NCI-H2029 treated with DMSO at 0.1 percent for 48 hours (cell line): ENCODE measurements around the gene SAT2.
"Not testable (repeated sequence)": the region's sequence is repeated elsewhere in the genome, so short reads cannot be mapped to it uniquely, and the experiment has no call there.

Experiments
- DNase-seq: peaks from one replicate; lab custom pipeline; 2025; lab: John Stamatoyannopoulos, UW

SAT2 gene

DNA sequence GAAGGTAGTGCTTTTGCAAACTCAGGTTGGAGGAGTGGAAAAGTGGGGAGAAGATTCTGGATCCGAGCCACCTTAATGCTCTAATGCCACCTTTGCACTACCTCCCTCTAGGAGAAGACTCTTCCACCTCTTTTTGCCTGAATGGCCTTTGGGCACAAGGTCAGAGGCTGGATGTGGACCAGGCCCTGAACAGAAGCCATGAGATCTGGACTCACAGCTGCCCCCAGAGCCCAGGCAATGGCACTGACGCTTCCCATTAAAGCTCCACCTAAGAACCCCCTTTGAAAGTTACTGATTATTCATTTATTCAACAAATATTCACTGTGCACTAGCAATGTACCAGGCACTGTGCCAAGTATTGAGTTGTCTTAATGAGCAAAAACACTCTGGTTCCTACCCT is 5.5 kb upstream of the SAT2 start:
- no peak for DNase-seq

DNA sequence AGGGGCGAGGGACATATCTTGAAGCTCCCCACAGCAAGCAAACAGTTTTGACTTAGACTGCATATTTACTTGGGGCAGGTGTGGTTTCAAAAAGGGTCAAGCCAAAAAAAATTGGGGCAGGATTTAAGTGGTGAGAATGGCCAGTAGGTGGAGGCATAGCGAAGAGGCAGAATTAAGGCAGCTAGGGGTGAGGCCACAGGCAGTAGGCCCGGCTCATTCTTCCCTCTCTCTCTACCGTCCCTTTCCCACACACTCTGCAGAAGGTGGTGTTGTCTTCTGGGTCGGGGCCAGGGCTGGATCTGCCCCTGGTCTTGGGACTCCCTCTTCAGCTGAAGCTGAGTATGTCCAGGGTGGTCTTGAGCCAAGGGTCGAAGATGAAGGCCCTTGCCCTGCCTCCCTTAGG is 4.9 kb upstream of the SAT2 start:
- DNase-seq, result no peak

DNA sequence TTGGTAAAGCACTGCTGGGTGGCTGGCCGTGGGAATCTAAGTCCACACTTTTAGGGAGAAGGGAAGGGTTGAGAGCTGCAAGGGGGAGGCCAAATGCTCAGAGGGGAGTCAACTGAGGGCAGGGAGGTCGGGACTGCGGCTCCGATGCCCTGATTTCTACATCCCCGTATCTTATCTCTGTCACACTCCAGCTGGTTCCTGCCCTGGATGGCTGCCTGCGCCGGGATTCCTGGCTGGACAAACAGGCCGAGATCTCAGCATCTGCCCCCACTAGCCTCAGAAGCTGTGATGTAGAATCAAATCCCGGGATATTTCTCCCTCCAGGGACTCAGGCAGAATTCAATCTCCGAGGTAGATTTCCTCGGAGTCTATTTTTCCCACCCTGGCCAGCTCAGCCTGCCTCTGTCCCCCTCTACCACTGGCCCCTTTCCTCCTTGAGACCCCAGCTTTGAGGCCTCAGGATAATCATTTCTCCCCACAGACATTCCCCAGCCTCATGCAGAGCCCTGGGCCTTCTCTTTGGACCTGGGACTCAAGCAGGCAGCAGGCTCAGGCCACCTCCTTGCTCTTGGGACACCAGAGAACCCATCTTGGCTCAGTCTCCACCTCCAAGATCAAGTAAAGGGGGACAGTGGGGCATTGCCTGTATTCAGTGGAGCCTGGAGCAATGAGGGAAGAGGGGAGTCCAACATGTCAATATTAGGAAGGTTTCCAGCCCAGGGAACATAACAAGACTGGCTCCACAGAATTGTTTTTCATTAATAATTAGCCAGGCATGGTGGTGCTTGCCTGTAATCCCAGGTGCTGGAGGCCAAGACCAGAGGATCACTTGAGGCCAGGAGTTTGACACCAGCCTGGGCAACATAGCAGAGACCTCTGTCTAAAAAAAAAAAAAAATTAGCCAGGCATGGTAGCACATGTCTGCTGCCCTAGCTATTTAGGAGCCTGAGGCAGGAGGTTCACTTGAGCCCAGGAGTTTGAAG is 4.1 kb upstream of the SAT2 start:
- DNase-seq, result no peak

DNA sequence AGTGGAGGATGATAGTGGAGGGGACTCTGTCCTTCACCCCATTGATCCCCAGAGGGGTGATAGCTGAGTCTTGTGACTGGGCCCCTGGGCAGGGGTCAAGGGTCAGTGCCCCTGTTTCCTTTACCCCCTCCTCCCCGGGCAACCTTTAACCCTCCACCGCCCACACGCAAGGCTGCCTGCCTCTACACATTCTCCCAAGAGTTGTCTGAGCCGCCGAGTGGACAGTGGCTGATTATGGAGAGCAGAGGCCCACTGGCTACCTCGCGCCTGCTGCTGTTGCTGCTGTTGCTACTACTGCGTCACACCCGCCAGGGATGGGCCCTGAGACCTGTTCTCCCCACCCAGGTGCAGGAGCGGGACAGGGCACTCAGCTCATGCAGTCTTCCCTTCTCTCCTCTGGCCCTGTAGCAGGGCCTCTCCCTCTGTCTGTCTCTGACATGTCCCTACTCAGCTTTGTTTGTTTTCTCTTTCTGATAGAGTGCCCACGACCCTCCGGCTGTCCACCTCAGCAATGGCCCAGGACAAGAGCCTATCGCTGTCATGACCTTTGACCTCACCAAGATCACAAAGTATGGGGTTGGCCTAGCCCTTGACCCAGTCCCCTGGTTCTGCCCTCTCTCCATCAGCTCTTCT is 2.4 kb upstream of the SAT2 start, which contains the start of gene SHBG:
Gene SHBG (plus strand): TSS at position 197 of the 633 bp plus-strand sequence. CDS start 38 bp downstream, at position 235.
- no peak for DNase-seq

DNA sequence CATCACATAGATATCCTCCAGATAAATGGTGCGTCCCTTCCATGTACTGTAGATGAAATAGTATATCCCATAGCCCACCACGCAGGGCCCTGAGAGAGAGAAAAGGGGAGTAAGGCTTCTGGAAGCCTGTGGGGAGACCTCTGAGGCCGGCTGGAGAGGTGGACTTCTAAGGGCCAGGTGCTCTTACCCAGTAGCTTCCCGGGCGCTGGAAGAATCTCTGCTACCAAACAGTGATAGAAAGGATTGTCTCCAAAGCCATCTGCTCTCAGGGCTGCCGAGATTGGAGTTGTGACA is 718 bp downstream of the SAT2 start:
- no peak for DNase-seq

DNA sequence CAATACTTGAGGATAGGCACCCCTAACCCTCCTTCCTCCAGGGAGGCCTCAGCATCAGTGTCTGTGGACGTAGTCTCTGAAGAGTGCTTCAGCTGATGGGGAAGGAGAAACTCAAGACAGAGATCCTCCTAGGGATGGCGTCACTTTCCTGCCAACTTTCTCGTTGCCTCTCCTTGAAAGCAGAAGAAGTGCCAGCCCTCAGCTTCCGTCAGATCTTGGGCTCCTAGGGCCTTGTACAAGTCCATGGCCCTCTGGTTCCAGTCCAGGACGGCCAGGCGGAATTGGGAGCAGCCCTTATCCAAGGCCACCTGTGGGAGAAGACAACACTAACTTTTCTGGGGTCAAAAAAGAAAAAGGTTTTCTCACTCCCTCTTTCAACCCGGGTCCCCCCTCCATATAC is 1.3 kb downstream of the SAT2 start:
- no peak for DNase-seq

DNA sequence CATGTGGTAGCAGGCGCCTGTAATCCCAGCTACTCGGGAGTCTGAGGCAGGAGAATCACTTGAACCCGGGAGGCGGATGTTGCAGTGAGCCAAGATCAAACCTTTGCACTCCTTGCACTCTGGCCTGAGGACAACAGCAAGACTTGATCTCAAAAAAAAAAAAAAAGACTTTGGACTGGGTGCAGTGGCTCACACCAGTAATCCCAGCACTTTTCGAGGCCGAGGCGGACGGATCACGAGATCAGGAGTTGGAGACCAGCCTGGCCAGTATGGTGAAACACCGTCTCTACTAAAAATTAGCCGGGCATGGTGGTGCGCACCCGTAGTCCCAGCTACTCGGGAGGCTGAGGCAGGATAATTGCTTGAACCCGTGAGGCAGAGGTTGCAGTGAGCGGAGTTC is 1.9 kb downstream of the SAT2 start:
- not testable (repeated sequence) for DNase-seq

DNA sequence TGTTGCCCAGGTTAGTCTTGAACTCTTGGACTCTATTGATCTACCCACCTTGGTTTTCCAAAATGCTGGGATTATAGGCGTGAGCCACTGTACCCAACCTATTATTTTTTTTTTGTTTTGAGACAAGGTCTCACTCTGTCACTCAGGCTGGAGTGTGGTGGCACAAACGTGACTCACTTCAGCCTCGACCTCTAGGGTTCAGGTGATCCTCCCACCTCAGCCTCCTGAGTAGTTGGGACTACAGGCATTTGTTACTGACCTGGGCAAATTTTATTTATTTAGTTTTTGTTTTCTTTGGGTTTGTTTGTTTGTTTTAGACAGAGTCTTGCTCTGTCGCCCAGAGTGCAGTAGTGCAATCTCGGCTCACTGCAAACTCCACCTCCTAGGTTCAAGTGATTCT is 4.0 kb downstream of the SAT2 start:
- no peak for DNase-seq

DNA sequence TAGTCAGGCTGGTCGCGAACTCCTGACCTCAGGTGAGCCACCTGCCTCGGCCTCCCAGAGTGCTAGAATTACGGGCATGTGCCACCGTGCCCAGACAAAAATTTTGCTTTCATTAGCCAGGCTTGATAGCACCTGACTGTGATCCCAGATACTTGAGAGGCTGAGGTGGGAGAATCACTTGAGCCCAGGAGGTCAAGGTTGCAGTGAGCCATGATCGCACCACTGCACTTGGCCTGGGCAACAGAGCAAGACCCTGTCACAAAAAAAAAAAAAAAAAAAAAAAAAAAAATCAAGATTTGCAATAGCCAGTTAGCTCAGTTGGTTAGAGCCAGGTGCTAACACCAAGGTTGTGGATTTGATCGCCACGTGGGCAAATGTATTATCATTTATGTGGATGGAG is 6.8 kb downstream of the SAT2 start:
- no peak for DNase-seq

DNA sequence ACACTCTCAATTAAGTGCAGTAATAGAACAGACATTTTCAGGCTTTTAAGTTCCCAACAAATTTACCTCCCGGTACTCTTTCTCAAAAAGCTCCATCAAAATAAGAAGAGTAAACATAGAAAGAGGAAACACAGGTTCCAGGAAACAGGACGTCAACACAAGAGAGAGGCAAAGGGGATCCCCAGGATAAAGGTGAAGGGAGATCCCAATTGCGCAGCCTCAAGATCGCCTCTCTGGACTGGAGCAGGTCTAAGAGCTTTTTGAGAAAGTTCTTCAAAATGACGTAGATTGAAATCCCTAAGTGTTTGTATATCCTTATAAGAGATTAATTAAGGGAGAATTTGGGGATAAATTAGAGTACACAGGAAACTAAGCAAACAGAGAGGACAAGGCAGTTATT is 9.0 kb downstream of the SAT2 start:
- DNase-seq, result no peak

DNA sequence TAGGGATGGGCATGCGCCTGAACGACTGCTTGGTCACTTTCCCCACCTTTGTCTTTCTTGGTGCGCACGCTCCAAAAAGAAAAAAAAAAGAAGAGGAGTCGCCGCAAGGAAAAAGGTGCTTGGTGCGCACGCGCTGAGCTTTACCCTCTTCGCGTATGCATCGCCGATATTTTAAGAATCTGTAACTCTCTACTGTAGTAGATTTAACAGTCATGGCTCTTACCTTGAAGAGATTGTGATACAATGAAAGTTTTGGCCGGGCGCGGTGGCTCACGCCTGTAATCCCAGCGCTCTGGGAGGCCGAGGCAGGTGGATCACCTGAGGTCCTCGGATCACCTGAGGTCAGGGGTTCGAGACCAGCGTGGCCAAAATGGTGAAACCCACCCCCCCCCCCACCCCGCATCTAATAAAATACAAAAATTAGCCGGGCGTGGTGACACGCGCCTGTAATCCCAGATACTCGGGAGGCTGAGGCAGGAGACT is 12.3 kb downstream of the SAT2 start:
- no peak for DNase-seq

DNA sequence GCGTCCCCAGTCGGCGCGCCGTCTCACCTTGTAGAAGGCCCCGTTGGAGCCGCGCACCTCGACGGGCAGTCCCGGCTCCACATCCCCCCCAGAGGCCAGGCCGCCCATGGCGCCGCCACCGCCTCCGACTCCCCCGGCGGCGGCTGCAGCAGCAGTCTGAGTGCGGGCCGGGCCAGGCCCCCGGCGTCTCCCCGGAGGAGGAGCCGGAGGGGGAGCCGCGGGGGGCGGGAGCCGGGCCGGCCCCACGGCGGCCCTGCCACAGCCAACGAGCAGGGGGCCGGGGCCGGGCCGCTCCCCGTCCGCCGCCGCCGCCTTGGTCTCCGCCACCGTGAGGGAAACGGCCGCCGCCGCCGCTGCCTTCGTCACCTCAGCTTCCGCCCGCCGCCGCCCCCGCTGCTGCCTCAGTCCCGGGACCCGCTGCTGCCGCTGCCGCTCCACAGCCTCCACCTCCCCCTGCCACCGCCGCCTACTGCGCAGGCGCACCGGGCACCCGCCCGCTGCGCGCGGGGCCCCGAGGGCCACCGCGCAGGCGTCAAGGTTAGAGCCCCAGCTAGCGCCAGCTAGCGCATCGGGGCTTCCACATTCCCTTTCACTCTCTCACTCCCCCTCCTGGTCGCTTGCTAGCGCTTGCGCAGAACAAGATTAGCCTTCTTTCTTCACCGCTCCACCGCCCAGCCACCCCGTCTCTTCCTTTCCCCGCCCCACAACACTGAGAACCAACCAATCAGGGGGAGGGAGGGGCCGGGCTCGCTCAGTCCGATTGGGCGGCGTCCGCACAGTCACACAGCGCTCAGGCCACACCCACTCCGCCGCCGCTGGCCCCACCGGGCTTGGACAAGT is 13.0 kb downstream of the SAT2 start, which contains the start of gene FXR2:
Gene FXR2 (minus strand): TSS at position 473 of the 840 bp plus-strand sequence. CDS start 365 bp downstream, at position 108.
- peak; percentile 88 for DNase-seq

DNA sequence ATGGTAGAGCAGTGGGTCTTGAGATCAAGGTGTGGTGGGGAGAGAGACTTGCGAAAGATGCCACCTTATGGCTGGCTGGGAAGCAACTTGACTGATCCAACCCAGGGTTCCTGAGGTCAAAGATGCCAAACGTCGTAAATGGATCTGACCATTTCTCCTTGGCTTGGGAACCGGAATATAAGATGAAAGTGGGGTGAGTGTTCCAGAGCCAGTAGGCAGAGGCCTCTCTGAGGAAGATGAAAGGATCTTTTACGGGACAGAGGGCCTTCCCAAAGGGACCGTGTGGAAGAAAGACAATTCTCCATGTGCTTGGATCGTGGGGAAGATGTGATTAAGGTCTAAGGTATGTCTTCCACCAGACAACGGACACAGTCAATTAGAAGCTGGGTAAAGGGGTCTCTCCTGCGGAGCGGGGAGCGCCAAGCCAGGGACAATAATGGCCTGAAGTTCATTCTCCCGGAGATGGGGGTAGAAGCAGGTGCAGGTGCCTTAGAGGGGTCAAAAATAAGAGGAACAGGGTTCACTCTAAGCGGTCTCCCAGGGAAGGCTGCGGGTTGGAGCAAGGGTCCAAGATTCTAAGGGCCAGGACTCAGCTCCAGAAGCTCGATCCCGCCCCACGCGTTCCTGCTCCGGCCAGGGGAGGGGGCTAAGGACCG is 13.7 kb downstream of the SAT2 start:
- DNase-seq, result no peak

DNA sequence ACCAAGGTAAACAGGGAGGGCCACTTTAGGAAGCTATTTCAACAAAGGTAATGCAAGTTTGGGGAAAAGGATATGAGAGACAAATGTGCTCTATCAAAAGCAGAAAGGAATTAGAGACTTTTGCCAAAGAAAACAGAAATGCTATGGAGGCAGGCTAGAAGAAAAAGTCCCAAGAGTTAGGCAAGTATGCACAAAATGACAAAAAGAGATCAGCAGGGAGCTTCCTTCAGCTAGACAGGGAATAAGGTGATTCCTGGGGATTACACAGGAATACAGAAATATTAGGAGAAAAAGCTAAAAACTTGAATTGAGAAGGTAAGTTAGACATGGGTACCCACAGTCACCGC is 15.4 kb downstream of the SAT2 start:
- no peak for DNase-seq

DNA sequence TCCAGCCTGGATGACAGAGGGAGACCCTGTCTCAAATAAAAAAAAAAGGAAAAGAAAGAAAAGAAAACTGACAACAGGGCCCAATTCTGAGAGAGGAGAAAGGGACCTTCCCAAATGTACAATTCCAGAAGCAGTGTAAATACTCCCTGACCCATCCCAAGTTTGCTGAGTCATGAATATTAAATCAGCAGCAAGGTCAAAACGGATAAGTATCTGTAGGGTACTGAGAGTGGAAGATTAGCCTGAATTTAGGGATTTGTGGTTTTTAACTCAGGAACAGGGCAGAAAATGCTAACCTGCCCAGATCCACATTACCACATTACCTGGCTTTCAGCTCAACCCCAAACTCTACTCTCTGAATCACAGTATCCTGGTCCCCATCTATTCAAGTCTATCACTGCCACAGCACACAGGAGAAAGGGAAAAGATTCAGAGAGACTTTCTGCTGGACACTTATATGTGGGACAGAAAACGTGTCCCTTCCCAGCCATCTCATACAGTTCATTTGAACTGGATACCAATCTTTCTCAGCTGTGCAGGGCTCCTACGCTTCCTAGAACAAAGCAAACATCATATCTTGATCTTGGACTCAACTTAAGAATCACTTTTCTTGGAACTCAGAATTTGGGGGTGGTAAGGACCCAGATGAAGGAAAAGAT is 15.9 kb downstream of the SAT2 start:
- no peak for DNase-seq

DNA sequence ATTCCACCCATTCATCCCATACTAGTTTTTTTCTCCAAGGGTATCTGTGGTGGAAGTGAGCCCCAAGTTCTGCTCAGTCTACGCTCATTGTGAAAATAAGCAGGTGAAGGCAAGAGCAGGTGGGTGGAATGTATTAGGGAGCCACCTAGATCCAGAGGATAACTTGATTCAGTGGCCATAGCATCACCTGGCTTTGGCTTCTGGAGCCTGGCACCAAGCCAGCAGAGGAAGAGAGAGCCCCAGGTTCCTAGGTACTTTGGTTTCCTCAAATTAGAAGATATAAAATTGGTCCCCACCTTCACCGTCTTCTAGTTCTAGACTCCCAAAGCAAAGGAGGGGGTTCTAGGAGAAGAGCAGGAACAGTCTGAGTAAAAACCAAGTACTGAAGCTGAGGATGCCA is 17.0 kb downstream of the SAT2 start:
- DNase-seq, result no peak

DNA sequence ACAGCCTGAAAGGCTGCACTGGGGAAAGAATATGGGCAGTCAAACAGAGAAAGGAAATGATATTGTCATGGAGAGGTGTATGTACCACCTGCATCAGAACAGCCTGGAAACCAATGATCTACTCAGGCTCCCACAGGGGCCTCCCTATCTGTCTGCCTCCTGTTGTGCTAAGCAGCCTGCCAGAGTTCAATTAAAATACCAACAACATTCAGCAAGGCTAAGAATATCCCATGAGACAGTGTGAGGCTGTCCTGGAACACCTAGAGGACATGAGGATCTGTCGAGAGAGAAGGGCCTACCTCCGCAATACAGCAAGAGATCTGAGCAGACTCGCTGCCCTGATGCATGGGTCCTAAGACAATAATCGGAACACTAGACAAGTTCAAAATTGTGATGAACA is 21.3 kb downstream of the SAT2 start:
- DNase-seq, result no peak

DNA sequence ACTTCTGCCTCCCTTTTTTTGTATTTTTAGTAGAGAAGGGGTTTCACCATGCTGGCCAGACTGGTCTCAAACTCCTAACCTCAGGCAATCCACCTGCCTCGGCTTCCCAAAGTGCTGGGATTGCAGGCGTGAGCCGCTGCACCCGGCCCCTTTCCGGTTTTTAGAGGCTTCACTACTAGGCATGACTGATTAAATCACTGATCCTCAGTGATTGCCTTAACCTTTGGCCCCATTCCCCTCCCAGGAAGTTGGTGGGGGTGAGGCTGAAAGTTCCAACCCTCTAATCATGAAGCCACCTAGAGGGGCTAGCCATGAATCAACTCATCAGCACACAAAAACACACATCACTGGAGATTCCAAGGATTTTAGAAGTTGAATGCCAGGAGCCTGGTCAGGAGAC is 30.1 kb downstream of the SAT2 start:
- DNase-seq, result not testable (repeated sequence)

DNA sequence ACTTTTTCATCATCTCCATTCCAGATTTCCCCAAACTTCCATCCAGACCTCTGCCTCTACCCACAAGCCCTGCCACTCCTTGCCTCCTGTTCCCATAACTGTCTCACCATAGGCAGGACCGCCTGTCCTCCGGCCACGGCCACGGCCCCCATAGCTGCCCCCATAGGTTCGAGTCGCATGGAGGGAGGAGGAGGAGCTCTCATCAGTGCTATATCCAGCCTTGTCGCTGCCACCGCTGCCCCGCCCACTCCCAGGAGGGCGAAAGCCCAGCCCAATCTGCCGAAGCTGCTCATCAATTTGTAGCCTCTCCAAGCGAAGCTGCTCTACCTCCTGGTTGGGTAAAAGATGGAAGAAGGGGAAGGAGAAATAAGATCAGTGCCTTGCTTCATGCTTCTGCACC is 34.3 kb downstream of the SAT2 start:
- DNase-seq, result no peak

DNA sequence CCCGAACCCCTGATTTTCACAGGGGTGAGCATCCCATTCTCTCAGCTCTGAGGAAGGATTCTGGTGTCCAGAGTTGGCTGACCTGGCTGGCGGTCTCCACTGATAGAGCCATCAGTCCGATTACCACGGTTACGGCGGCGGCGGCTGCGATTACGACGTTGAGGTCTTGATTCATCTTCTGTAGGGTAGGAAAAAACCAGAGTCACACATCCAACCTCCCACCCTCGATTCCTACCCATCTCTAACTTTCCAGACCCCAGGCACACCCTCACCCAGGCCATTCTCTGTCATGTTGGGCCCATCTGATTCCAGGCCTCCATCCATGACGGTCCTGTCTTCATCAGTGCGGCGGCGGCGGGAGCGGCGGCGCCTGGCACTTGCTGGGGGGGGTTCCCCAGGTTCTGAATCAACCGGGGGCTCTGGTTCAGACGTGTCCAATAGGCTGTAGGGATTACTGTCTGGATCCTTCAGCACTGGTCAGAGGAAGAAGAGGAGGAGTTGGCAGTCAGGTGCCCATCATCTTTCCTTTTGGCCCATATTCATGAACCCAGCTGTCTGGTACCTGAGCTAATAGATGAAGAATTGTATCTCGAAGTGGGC is 35.1 kb downstream of the SAT2 start:
- DNase-seq, result no peak

DNA sequence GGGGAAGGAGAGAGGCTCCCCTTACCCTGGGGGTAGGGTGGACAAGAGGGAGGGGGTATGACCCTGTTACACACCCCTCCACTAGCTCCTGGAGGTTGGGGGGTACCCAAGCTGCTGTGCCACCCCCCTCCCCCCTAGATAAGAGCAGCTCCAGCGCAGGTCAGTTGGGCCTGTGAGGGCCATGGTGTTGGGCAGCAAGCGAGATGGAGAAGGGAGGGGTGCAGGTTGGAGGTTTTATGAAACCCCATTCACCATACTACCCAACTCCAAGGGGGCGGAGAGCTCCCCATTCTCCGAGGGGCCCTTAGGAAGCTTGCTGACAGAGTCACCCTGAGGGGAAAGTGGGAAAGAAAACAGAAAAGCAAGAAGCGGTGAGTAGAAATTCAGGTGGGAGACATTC is 36.0 kb downstream of the SAT2 start:
- no peak for DNase-seq
